WERI-Rb-1 (cell line): ENCODE measurements around the gene BTF3.
A peak's percentile ranks its signal among the peaks of the same experiment; 100 is the strongest.

Experiments
- DNase-seq: peaks from one replicate; pipeline ENCODE4 v3.0.0-alpha.2; 2020
- H3K27ac ChIP-seq: fragments of 250-450 bp; sonication (Bioruptor Pico); 2 replicates; pipeline ENCODE4 v1.5.1; 2020; ENCODE audit warnings: mild to moderate bottlenecking, moderate library complexity
- H3K27me3 ChIP-seq: fragments of 250-450 bp; sonication (Bioruptor Pico); 2 replicates; pipeline ENCODE4 v1.5.1; 2021; ENCODE audit warnings: mild to moderate bottlenecking, low read depth, moderate library complexity; ENCODE audit not compliant: insufficient read depth, severe bottlenecking
- H3K36me3 ChIP-seq: fragments of 250-450 bp; sonication (Bioruptor Pico); 2 replicates; pipeline ENCODE4 v1.5.1; 2020; ENCODE audit warnings: mild to moderate bottlenecking, moderate library complexity
- H3K4me3 ChIP-seq: 2 replicates; pipeline ENCODE4 v1.5.1; 2011; ENCODE audit warnings: low read depth, mild to moderate bottlenecking, control low read depth, low read length
- H3K9me3 ChIP-seq: fragments of 250-450 bp; sonication (Bioruptor Pico); 2 replicates; pipeline ENCODE4 v1.5.1; 2021; ENCODE audit warnings: mild to moderate bottlenecking, moderate library complexity; ENCODE audit not compliant: severe bottlenecking
- TF ChIP-seq, protein P1 (sequence below): IDR thresholded peaks from 2 replicates; pipeline ENCODE4 v1.5.1; 2011; ENCODE audit warnings: low read depth, mild to moderate bottlenecking, control low read depth, inconsistent platforms, low read length

Gene BTF3

DNA sequence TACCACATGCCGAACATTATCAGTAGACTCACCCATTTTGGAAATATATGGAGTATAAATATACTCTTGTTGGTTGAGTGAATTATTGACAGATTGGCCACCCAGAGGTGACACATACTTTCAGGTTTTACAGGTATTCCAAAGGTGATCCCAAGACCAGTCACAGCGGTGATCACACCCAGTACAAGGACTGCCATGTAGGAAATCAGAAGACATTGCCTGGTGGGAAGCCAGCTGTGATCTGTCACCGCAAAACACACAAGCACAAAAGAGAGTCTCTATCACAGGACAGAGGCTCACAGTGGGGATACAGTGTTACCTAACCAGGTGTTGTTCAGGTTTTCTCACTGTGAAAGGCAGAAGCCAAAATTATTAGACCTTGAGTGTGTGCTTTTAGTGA lies 15.8 kb downstream of the BTF3 start:
- no peak overlapping the region for H3K27ac ChIP-seq
- H3K36me3 ChIP-seq: no peaks in the 10 kb centered on the region
- no peaks in the 10 kb centered on the region for H3K27me3 ChIP-seq
- H3K4me3 ChIP-seq: no peak overlapping the region
- no peak for DNase-seq
- no peaks in the 10 kb centered on the region for H3K9me3 ChIP-seq
- TF ChIP-seq, protein P1, sequence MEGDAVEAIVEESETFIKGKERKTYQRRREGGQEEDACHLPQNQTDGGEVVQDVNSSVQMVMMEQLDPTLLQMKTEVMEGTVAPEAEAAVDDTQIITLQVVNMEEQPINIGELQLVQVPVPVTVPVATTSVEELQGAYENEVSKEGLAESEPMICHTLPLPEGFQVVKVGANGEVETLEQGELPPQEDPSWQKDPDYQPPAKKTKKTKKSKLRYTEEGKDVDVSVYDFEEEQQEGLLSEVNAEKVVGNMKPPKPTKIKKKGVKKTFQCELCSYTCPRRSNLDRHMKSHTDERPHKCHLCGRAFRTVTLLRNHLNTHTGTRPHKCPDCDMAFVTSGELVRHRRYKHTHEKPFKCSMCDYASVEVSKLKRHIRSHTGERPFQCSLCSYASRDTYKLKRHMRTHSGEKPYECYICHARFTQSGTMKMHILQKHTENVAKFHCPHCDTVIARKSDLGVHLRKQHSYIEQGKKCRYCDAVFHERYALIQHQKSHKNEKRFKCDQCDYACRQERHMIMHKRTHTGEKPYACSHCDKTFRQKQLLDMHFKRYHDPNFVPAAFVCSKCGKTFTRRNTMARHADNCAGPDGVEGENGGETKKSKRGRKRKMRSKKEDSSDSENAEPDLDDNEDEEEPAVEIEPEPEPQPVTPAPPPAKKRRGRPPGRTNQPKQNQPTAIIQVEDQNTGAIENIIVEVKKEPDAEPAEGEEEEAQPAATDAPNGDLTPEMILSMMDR: no peak

DNA sequence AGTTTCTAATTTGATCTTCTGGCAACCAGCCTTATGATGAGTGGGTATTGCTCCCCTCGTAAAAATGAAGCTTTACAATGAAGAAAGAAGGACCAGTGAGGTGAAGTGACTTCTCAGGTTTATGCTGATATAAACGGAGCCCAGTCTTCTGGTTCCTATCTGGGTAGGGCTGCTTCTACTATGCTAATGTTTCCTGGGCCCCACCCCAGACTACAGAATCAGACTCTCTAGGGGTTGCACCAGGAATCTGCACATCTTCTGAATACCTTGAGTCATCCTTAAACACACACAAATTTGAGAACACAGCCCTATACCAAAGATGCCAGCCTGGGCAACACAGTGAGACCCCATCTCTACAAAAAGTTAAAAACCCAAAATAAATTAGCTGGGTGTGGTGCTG lies 16.2 kb downstream of the BTF3 start:
- DNase-seq: no peak
- TF ChIP-seq, protein P1: no peak
- Histone ChIP-seq H3K27ac (no peak overlapping the region), H3K27me3 (no peaks in the 10 kb centered on the region), H3K36me3 (no peaks in the 10 kb centered on the region), H3K4me3 (no peak overlapping the region), H3K9me3 (no peaks in the 10 kb centered on the region)

DNA sequence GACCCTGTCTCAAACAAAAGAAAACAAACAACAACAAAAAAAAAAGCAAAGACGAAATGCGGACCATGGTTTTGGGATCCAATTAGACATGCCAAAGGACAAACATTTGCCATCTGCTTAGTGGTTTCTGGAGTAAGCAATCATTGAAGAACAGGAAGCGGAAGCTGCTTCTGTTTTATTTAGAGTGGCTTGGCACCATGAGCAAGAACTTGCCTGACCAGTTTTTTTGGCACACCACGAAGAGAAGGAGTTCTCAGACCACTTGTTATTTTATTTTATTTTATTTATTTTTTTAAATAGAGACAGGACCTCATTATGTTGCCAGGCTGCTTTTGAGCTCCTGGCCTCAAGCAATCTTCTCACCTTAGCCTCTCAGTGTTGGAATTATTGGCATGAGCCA lies 17.0 kb downstream of the BTF3 start:
- Histone ChIP-seq H3K27me3 (no peaks in the 10 kb centered on the region), H3K4me3 (no peak overlapping the region), H3K9me3 (no peaks in the 10 kb centered on the region), H3K36me3 (no peaks in the 10 kb centered on the region), H3K27ac (no peak overlapping the region)
- TF ChIP-seq, protein P1: no peak
- no peak for DNase-seq

DNA sequence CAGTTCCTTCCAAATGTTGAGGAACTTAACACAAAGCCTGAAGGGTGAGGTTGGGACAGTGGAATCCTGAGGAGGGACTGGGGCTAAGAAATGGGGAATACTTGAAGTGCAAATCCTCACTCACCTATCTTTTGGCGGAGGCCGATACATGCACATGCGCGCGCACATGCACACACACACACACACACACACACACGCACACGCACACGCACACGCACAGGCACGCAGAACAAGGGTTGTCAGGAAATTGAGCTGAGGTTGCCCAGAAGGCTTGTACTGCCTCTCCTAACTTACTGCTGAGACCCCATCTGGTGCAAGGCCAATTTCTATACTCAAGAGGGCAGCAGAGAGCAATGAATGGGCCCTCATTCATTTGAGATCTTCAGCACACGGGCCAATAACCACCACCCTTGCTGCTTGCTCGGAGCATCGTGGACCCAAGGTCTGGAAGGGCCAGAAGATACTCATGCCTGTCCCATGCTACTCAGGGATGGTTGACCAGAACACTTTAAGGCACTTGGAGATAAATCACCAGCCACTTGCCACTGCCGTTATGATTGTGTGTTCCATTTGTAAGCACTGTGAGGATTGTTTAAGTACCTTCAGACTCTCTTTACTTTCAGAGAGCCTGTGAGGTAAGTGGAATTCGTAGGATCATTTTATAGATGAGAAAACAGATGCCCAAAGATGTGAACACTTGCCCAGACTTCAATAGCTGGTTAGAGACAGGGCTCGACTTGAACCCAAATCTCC lies 21.5 kb downstream of the BTF3 start:
- H3K27me3 ChIP-seq: no peaks in the 10 kb centered on the region
- no peak overlapping the region for H3K27ac ChIP-seq
- TF ChIP-seq, protein P1: peak; percentile 79
- no peaks in the 10 kb centered on the region for H3K36me3 ChIP-seq
- H3K4me3 ChIP-seq: no peak overlapping the region
- peak; percentile 76 for DNase-seq
- H3K9me3 ChIP-seq: no peaks in the 10 kb centered on the region

DNA sequence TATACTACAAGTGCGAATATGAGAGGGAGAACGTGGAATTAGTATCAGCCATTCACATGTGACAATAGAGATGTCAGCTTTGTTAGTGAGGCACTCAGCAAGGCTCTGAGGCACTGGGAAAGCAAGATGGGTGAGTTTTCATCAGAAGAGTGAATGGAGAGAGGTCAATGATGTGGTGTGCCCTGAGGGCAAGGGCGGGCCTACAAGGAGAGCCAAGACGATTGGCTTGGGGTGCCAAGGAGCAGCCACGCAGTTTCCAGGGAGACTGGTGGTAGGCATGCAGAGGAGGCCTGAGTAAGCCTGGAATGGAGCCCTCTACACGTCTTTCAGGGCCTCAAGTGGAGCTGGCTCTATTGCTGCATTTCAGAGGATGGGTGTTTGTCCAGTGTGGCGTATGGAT lies 24.7 kb downstream of the BTF3 start:
- TF ChIP-seq, protein P1: no peak
- H3K27me3 ChIP-seq: no peaks in the 10 kb centered on the region
- no peak overlapping the region for H3K4me3 ChIP-seq
- H3K36me3 ChIP-seq: no peaks in the 10 kb centered on the region
- H3K9me3 ChIP-seq: no peaks in the 10 kb centered on the region
- H3K27ac ChIP-seq: no peak overlapping the region
- no peak for DNase-seq

DNA sequence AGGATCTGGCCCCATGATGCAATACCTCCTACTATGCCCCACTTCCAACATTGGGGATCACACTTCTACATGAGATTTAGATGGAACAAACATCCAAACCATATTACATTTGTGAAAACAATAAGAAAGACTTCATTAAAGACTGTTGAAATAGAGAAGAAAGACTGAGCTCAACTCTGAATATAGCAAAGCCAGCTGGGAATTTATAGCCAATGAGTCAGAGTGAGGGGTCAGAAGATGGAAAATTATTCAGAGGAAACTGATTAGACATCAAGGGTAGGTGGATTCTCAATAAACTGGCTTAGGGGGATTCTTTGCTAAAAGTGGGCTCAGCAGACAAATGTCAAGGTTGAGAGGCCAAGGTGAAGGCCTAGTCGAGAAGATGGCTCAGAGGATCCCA lies 25.6 kb downstream of the BTF3 start:
- TF ChIP-seq, protein P1: no peak
- no peak overlapping the region for H3K27ac ChIP-seq
- DNase-seq: no peak
- no peak overlapping the region for H3K4me3 ChIP-seq
- H3K9me3 ChIP-seq: no peaks in the 10 kb centered on the region
- H3K27me3 ChIP-seq: no peaks in the 10 kb centered on the region
- H3K36me3 ChIP-seq: no peaks in the 10 kb centered on the region
